SK-N-SH (cell line): Measurements from ENCODE around the gene CDC42SE2. TPM values are rescaled to one million over a fixed set of nuclear protein-coding genes. Genes with fewer than 3 reads are reported as not detected.
"Not testable (repeated sequence)": the region's sequence is repeated elsewhere in the genome, so short reads cannot be mapped to it uniquely, and the experiment has no call there.

Experiments used
- CTCF ChIA-PET: fragments of 300-600, 350-600 bp; formaldehyde crosslinking; extraction: SDS; loops from one replicate; lab custom pipeline; 2021; lab: Yijun Ruan, JAX
- POLR2A ChIA-PET: fragments of 350-600 bp; sonication (Branson Sonifier 250); formaldehyde crosslinking; extraction: SDS; loops from one replicate; lab custom pipeline; 2020; ENCODE audit warnings: antibody characterized with exemption, inconsistent platforms; lab: Yijun Ruan, JAX
- DNase-seq: peaks from one replicate; pipeline ENCODE4 v3.0.0; 2012
- H2AFZ ChIP-seq: fragments of 200-600 bp; sonication (generic); 2 replicates; pipeline ENCODE4 v1.8.1; 2016; ENCODE audit warnings: antibody characterized with exemption, mild to moderate bottlenecking, low read depth
- H3F3A ChIP-seq: fragments of 200-600 bp; sonication (generic); replicated peaks from 2 replicates; pipeline ENCODE3; 2016; ENCODE audit warnings: antibody characterized with exemption, mild to moderate bottlenecking; ENCODE audit not compliant: insufficient read depth
- H3K27ac ChIP-seq, 2 experiments: fragments of 200-500 bp in 1 of 2; fragments of 200-600 bp in 1 of 2; sonication (Bioruptor generic) in 1 of 2; sonication (generic), shearing (Covaris generic) in 1 of 2; 2 replicates each; pipeline versions ENCODE4 v1.5.1 to v1.6.1; 2014 to 2016; ENCODE audit warnings: low read depth in 2 of 2, inconsistent platforms in 1 of 2, low read length in 1 of 2, mild to moderate bottlenecking in 1 of 2, mixed read lengths in 1 of 2
- H3K27me3 ChIP-seq: fragments of 200-600 bp; sonication (generic), shearing (Covaris generic); 2 replicates; pipeline ENCODE4 v1.6.1; 2016; ENCODE audit warnings: mixed run types; ENCODE audit not compliant: insufficient read depth
- H3K36me3 ChIP-seq, 2 experiments: fragments of 200-500 bp in 1 of 2; fragments of 200-600 bp in 1 of 2; sonication (Bioruptor generic) in 1 of 2; sonication (generic) in 1 of 2; replicated peaks in 1 of 2; 2 replicates each; pipeline versions ENCODE3 to v1.5.1; 2014 to 2016; ENCODE audit warnings: low read length in 1 of 2, mild to moderate bottlenecking in 1 of 2; ENCODE audit not compliant: insufficient read depth in 2 of 2, control insufficient read depth in 1 of 2
- H3K4me1 ChIP-seq, 2 experiments: fragments of 200-500 bp in 1 of 2; fragments of 200-600 bp in 1 of 2; sonication (Bioruptor generic) in 1 of 2; sonication (generic), shearing (Covaris generic) in 1 of 2; 2 replicates each; pipeline versions ENCODE4 v1.5.1 to v1.6.1; 2014 to 2016; ENCODE audit warnings: low read depth in 1 of 2, low read length in 1 of 2, mixed run types in 1 of 2; ENCODE audit not compliant: insufficient read depth in 2 of 2, control insufficient read depth in 1 of 2
- H3K4me2 ChIP-seq: fragments of 200-600 bp; sonication (generic), shearing (Covaris generic); 2 replicates; pipeline ENCODE4 v1.6.1; 2017; ENCODE audit warnings: mixed run types
- H3K4me3 ChIP-seq, 2 experiments: fragments of 200-500 bp in 1 of 2; fragments of 200-600 bp in 1 of 2; sonication (Bioruptor generic) in 1 of 2; sonication (generic), shearing (Covaris generic) in 1 of 2; 2 replicates each; pipeline versions ENCODE4 v1.5.1 to v1.8.1; 2014 to 2016; ENCODE audit warnings: low read depth in 2 of 2, inconsistent platforms in 1 of 2, low read length in 1 of 2, mild to moderate bottlenecking in 1 of 2, mixed read lengths in 1 of 2, moderate library complexity in 1 of 2
- H3K79me2 ChIP-seq: fragments of 200-600 bp; sonication (generic); 2 replicates; pipeline ENCODE4 v1.8.1; 2017; ENCODE audit warnings: mild to moderate bottlenecking; ENCODE audit not compliant: insufficient read depth
- H3K9ac ChIP-seq: fragments of 200-600 bp; sonication (generic); 2 replicates; pipeline ENCODE4 v1.6.1; 2017; ENCODE audit warnings: mixed run types
- H3K9me2 ChIP-seq: fragments of 200-600 bp; sonication (generic); 2 replicates; pipeline ENCODE4 v1.6.1; 2017; ENCODE audit warnings: mixed run types
- H3K9me3 ChIP-seq: fragments of 200-600 bp; sonication (generic); 2 replicates; pipeline ENCODE4 v1.6.1; 2017; ENCODE audit warnings: mixed run types, mild to moderate bottlenecking, moderate library complexity
- H4K20me1 ChIP-seq: fragments of 200-600 bp; sonication (generic); 2 replicates; pipeline ENCODE4 v1.6.1; 2017; ENCODE audit warnings: mild to moderate bottlenecking, mixed run types; ENCODE audit not compliant: insufficient read depth
- EZH2phosphoT487 ChIP-seq: fragments of 200-600 bp; sonication (generic); IDR thresholded peaks from 2 replicates; pipeline ENCODE4 v1.6.1; 2017; ENCODE audit warnings: low read depth, mixed run types, mild to moderate bottlenecking, antibody characterized with exemption, moderate library complexity, borderline replicate concordance
- FOSL2 ChIP-seq: IDR thresholded peaks from 2 replicates; pipeline ENCODE4 v1.4.0; 2012; ENCODE audit warnings: low read depth, mild to moderate bottlenecking, moderate library complexity, borderline replicate concordance
- MXI1 ChIP-seq: IDR thresholded peaks from 2 replicates; pipeline ENCODE4 v1.6.1; 2012; ENCODE audit warnings: mild to moderate bottlenecking, low read depth, low read length, improper control_type of control experiment
- NFIC ChIP-seq: IDR thresholded peaks from 2 replicates; pipeline ENCODE4 v1.4.0; 2012; ENCODE audit warnings: borderline replicate concordance
- NRF1 ChIP-seq: IDR thresholded peaks from 2 replicates; pipeline ENCODE4 v1.6.1; 2012; ENCODE audit warnings: low read depth, mild to moderate bottlenecking, low read length
- RAD21 ChIP-seq: IDR thresholded peaks from 2 replicates; pipeline ENCODE4 v1.6.1; 2012; ENCODE audit warnings: mild to moderate bottlenecking, low read length
- RCOR1 ChIP-seq: fragments of 150-350 bp; IDR thresholded peaks from 2 replicates; pipeline ENCODE4 v1.6.1; 2017; ENCODE audit warnings: antibody characterized with exemption, low read length
- RFX5 ChIP-seq: IDR thresholded peaks from 2 replicates; pipeline ENCODE4 v1.6.1; 2012; ENCODE audit warnings: mild to moderate bottlenecking, improper control_type of control experiment, low read length
- RXRA ChIP-seq: IDR thresholded peaks from 2 replicates; pipeline ENCODE4 v1.4.0; 2012; ENCODE audit warnings: low read depth, mild to moderate bottlenecking, borderline replicate concordance
- TAF1 ChIP-seq: IDR thresholded peaks from 2 replicates; pipeline ENCODE4 v1.6.1; 2012; ENCODE audit warnings: low read depth, mild to moderate bottlenecking, low read length, moderate library complexity, borderline replicate concordance
- TCF12 ChIP-seq: IDR thresholded peaks from 2 replicates; pipeline ENCODE4 v1.4.0; 2012
- WGBS: methylation state at CpG from one replicate; pipeline ENCODE4 v1.1.6; 2017; ENCODE audit warnings: low lambda C conversion rate; 5-methylcytosine and 5-hydroxymethylcytosine counted together
- polyA plus RNA-seq, 3 experiments: library from polyadenylated mRNA; depleted of rRNA; stranded (reverse); fragments of >200 nt; gene quantifications; 2 replicates each; pipeline ENCODE4 v1.2.3, GENCODE V29; 2012
- TF ChIP-seq, protein P1 (sequence below): IDR thresholded peaks from 2 replicates; pipeline ENCODE4 v1.4.0; 2012; ENCODE audit warnings: low read depth, borderline replicate concordance
- TF ChIP-seq, protein P2 (sequence below): fragments of 150-350 bp; IDR thresholded peaks from 2 replicates; pipeline ENCODE4 v1.6.1; 2016; ENCODE audit warnings: mild to moderate bottlenecking, low read depth, low read length
- TF ChIP-seq, protein P3 (sequence below): fragments of 150-350 bp; IDR thresholded peaks from 2 replicates; pipeline ENCODE4 v1.6.1; 2017; ENCODE audit warnings: antibody characterized with exemption, low read length, low read depth, borderline replicate concordance
- TF ChIP-seq, protein P4 (sequence below): IDR thresholded peaks from 2 replicates; pipeline ENCODE4 v1.4.0; 2012; ENCODE audit warnings: low read depth

The CDC42SE2 gene
- polyA plus RNA-seq, 1 of the 3 experiments (the other 2 are of a cell fraction): 8.6 TPM

DNA sequence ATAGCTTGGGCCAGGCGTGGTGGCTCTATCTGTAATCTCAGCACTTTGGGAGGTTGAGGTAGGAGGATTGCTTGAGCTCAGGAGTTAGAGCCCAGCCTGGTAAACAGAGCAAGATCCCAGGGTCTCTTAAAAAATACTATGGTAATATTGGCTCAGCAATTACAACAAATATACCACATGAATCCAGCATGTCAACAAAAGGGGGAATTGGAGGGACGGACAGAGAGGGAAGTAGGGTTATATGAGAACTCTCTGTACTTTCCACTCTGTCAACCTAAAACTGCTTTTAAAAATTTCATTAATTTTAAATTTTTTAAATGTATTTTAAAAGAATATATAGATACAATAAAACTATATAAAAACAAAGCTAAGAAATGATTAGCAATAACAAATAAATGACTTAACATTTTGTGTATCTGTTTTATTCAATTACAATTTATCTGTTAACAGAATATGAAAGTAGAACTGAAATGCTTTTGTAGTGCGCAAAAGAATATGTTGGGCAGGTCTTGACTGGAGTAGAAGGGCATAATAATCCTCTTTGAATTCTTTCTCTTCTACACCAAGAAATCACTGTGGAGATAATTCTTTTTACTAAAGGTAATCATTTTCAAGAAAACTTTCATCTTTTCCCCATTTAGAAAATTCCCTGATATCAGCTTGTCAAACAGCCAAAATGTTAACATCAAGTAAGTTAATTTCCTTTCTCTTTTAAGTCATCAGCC is 12.9 kb upstream of the CDC42SE2 start (continued):
- TF ChIP-seq, protein P1, sequence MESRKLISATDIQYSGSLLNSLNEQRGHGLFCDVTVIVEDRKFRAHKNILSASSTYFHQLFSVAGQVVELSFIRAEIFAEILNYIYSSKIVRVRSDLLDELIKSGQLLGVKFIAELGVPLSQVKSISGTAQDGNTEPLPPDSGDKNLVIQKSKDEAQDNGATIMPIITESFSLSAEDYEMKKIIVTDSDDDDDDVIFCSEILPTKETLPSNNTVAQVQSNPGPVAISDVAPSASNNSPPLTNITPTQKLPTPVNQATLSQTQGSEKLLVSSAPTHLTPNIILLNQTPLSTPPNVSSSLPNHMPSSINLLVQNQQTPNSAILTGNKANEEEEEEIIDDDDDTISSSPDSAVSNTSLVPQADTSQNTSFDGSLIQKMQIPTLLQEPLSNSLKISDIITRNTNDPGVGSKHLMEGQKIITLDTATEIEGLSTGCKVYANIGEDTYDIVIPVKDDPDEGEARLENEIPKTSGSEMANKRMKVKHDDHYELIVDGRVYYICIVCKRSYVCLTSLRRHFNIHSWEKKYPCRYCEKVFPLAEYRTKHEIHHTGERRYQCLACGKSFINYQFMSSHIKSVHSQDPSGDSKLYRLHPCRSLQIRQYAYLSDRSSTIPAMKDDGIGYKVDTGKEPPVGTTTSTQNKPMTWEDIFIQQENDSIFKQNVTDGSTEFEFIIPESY: no peak
- TF ChIP-seq NRF1: no peak
- no peak for TF ChIP-seq RFX5
- TF ChIP-seq, protein P2, sequence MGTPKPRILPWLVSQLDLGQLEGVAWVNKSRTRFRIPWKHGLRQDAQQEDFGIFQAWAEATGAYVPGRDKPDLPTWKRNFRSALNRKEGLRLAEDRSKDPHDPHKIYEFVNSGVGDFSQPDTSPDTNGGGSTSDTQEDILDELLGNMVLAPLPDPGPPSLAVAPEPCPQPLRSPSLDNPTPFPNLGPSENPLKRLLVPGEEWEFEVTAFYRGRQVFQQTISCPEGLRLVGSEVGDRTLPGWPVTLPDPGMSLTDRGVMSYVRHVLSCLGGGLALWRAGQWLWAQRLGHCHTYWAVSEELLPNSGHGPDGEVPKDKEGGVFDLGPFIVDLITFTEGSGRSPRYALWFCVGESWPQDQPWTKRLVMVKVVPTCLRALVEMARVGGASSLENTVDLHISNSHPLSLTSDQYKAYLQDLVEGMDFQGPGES: no peak
- no peak for TF ChIP-seq EZH2phosphoT487
- TF ChIP-seq TAF1: no peak
- TF ChIP-seq, protein P3, sequence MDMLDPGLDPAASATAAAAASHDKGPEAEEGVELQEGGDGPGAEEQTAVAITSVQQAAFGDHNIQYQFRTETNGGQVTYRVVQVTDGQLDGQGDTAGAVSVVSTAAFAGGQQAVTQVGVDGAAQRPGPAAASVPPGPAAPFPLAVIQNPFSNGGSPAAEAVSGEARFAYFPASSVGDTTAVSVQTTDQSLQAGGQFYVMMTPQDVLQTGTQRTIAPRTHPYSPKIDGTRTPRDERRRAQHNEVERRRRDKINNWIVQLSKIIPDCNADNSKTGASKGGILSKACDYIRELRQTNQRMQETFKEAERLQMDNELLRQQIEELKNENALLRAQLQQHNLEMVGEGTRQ: no peak
- TF ChIP-seq RXRA: no peak
- TF ChIP-seq MXI1: no peak

DNA sequence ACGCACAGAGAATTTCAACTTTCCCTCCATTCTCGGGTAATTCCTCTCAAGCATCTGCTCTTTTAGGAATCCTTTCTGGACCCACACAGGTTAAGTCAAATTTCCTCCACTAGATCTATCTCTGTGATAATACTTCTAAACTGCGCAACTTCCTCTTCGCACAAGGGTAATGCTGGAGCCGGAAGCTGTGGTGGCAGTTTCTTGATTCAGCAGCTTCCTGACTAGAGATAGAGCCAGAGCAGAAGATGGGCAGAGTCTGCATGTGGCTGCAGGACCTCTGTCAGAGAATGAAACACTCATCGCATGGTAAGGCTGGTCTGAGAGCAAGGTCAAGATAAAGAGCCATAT is 11.1 kb upstream of the CDC42SE2 start:
- CTCF ChIA-PET: interaction anchor here (0.7 kb wide), 1 partner anchor 10 kb away, joined by 3 read pairs; no protein-coding TSS in a partner anchor
- POLR2A ChIA-PET: no interaction called here

DNA sequence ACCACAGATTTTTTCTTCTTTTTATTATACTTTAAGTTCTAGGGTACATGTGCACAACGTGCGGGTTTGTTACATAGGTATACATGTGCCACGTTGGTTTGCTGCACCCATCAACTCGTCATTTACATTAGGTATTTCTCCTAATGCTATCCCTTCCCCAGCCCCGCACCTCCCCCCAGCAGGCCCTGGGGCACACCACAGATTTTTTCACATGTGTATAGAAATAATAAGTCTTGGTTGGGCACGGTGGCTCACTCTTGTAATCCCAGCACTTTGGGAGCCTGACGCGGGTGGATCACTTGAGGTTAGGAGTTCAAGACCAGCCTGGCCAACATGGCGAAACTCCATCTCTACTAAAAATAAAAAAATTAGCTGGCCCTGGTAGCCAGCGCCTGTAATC is 9.8 kb upstream of the CDC42SE2 start:
- POLR2A ChIA-PET: not testable (repeated sequence)

More for the DNA sequence above, 11.1 kb upstream of the CDC42SE2 start:
- no peak for DNase-seq
- Histone ChIP-seq H3K79me2 (no peaks in the 10 kb centered on the region; the same call in 1 of the 2 replicates), H3K4me1 (no peaks in the 10 kb centered on the region), H3K36me3 (no peaks in the 10 kb centered on the region), H3K9me2 (no peaks in the 10 kb centered on the region), H3F3A (peaks cover 3% of the 10 kb centered on the region), H3K4me3 (no peak overlapping the region), H2AFZ (no peak overlapping the region), H4K20me1 (no peaks in the 10 kb centered on the region), H3K27me3 (no peaks in the 10 kb centered on the region), H3K27ac (no peak overlapping the region), H3K4me2 (no peak overlapping the region), H3K9ac (no peak overlapping the region), H3K9me3 (no peaks in the 10 kb centered on the region)
- 79% methylated on average over 6 of the region's 6 CpGs for WGBS
- no peak for TF ChIP-seq FOSL2
- no peak for TF ChIP-seq RCOR1
- TF ChIP-seq, protein P4, sequence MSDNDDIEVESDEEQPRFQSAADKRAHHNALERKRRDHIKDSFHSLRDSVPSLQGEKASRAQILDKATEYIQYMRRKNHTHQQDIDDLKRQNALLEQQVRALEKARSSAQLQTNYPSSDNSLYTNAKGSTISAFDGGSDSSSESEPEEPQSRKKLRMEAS: no peak
- no peak for TF ChIP-seq NFIC
- no peak for TF ChIP-seq MXI1
- no peak for TF ChIP-seq RFX5
- TF ChIP-seq RAD21: no peak
- no peak for TF ChIP-seq TCF12

More for the DNA sequence above, 9.8 kb upstream of the CDC42SE2 start:
- H3K9me3 ChIP-seq, H3K79me2 ChIP-seq, H3F3A ChIP-seq, H3K9ac ChIP-seq, H4K20me1 ChIP-seq, H2AFZ ChIP-seq, DNase-seq, H3K4me3 ChIP-seq, H3K27me3 ChIP-seq, H3K36me3 ChIP-seq, CTCF ChIA-PET, H3K9me2 ChIP-seq, H3K4me1 ChIP-seq, H3K27ac ChIP-seq, H3K4me2 ChIP-seq: not testable (repeated sequence)
- 97% methylated on average over 10 of the region's 10 CpGs for WGBS
